Omental fat pad (tissue), 4 donors: ENCODE measurements around the gene SNX2. TPM values are rescaled to one million over a fixed set of nuclear protein-coding genes. Genes with fewer than 3 reads are reported as not detected.

Source experiments
- ATAC-seq: fragments of 150-250 bp; one replicate; pipeline ENCODE4 v1.9.1; 2016; ENCODE audit warnings: mild to moderate bottlenecking, moderate library complexity; ENCODE audit not compliant: low FRiP score
- DNase-seq: peaks from one replicate; pipeline ENCODE4 v3.0.0-alpha.2; 2019; ENCODE audit warnings: low spot score
- total RNA-seq, 4 donors: library from RNA; depleted of rRNA; stranded (reverse); fragments of >200 nt; gene quantifications; one replicate each; pipeline ENCODE4 v1.1.0, GENCODE V29; 2016
- TF ChIP-seq, protein P1 (sequence below), 3 donors: fragments of 450-650 bp; IDR thresholded peaks; one replicate each; pipeline ENCODE4 v1.5.1; 2016 to 2017; ENCODE audit warnings: antibody characterized with exemption in 3 of 3, mild to moderate bottlenecking in 3 of 3, moderate library complexity in 2 of 3

Gene SNX2
- total RNA-seq, 4 donors from 2014 or later = 53.8 to 84.8 (median 75.1) TPM

GRCh38 chr5:122780296-122780695 lies 5.4 kb downstream of the SNX2 start:
- DNase-seq (no peak), ATAC-seq (no peak)
- TF ChIP-seq, protein P1, sequence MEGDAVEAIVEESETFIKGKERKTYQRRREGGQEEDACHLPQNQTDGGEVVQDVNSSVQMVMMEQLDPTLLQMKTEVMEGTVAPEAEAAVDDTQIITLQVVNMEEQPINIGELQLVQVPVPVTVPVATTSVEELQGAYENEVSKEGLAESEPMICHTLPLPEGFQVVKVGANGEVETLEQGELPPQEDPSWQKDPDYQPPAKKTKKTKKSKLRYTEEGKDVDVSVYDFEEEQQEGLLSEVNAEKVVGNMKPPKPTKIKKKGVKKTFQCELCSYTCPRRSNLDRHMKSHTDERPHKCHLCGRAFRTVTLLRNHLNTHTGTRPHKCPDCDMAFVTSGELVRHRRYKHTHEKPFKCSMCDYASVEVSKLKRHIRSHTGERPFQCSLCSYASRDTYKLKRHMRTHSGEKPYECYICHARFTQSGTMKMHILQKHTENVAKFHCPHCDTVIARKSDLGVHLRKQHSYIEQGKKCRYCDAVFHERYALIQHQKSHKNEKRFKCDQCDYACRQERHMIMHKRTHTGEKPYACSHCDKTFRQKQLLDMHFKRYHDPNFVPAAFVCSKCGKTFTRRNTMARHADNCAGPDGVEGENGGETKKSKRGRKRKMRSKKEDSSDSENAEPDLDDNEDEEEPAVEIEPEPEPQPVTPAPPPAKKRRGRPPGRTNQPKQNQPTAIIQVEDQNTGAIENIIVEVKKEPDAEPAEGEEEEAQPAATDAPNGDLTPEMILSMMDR (IDR thresholded peaks at IDR 0.05) = no peak

GRCh38 chr5:122781465-122781864 lies 6.6 kb downstream of the SNX2 start:
- ATAC-seq = no peak
- DNase-seq = no peak
- TF ChIP-seq, protein P1 (IDR thresholded peaks at IDR 0.05) = no peak

GRCh38 chr5:122785294-122785693 lies 10.4 kb downstream of the SNX2 start:
- no peak for ATAC-seq
- TF ChIP-seq, protein P1 (IDR thresholded peaks at IDR 0.05) = no peak
- no peak for DNase-seq

DNA sequence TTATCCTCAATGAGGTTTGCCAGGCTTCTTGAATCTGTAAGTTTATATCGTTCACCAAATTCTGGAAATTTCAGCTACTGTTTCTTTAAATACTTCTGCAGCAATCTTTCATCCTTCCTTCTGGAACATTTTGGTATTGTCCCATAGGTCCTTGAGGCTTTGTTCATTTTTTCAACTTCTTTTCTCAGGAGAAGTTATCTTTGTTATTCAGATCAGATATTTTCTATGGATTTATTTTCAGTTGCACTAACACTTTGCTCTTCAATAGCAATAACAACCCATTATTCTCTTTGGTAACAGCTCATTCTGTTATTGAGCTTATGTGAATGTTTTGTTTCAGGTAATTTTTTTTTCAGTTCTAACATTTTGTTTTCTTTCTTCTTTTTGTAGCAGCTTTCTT lies 13.5 kb downstream of the SNX2 start:
- TF ChIP-seq, protein P1 (IDR thresholded peaks at IDR 0.05) = no peak
- no peak for ATAC-seq
- no peak for DNase-seq

GRCh38 chr5:122788996-122789395 lies 14.1 kb downstream of the SNX2 start:
- TF ChIP-seq, protein P1 (IDR thresholded peaks at IDR 0.05) = no peak
- ATAC-seq (no peak), DNase-seq (no peak)

DNA sequence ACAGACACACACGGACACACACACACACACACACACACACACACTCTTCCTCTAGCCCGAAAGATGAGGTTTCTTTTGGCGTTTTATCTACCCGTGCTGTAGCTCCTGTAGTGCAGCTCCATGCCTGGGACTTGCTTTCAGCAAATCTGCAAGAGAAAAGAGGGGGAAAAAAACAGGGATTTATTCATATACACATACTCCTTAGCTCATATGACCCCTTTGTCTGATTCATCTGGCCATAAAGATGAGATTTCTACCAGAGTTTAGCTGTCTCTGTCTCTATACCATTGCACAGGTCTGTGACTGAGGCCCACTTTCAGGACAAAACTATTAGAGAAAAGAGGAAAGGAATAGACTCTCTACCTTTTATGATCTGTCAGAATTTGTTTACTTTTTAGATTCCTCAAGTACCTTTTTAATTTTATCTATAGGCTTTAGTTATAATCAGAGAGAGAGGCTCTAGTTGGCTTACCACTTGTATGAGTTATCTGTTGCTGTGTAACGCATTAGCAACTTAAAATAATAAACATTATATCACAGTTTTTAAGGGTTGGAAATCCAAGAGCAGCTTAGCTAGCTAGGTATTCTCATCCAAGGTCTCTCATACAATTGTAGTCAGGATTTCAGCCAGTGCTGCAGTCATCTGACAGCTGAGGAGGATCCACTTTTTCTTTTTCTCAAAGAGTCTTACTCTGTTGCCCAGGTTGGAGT lies 14.7 kb downstream of the SNX2 start:
- TF ChIP-seq, protein P1 (IDR thresholded peaks at IDR 0.05) = no peak
- no peak for ATAC-seq
- DNase-seq = no peak
